CD4-positive, alpha-beta T cell treated with Interferon alpha-2 for 1 hour (primary cell): ENCODE measurements around the gene TANK.
"Not testable (repeated sequence)": the region's sequence is repeated elsewhere in the genome, so short reads cannot be mapped to it uniquely, and the experiment has no call there.

ENCODE experiments used
- DNase-seq, 2 donors: peaks; one replicate each; pipeline ENCODE4 v3.0.0-alpha.2; 2020 to 2022

Gene TANK, protein sequence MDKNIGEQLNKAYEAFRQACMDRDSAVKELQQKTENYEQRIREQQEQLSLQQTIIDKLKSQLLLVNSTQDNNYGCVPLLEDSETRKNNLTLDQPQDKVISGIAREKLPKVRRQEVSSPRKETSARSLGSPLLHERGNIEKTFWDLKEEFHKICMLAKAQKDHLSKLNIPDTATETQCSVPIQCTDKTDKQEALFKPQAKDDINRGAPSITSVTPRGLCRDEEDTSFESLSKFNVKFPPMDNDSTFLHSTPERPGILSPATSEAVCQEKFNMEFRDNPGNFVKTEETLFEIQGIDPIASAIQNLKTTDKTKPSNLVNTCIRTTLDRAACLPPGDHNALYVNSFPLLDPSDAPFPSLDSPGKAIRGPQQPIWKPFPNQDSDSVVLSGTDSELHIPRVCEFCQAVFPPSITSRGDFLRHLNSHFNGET

DNA sequence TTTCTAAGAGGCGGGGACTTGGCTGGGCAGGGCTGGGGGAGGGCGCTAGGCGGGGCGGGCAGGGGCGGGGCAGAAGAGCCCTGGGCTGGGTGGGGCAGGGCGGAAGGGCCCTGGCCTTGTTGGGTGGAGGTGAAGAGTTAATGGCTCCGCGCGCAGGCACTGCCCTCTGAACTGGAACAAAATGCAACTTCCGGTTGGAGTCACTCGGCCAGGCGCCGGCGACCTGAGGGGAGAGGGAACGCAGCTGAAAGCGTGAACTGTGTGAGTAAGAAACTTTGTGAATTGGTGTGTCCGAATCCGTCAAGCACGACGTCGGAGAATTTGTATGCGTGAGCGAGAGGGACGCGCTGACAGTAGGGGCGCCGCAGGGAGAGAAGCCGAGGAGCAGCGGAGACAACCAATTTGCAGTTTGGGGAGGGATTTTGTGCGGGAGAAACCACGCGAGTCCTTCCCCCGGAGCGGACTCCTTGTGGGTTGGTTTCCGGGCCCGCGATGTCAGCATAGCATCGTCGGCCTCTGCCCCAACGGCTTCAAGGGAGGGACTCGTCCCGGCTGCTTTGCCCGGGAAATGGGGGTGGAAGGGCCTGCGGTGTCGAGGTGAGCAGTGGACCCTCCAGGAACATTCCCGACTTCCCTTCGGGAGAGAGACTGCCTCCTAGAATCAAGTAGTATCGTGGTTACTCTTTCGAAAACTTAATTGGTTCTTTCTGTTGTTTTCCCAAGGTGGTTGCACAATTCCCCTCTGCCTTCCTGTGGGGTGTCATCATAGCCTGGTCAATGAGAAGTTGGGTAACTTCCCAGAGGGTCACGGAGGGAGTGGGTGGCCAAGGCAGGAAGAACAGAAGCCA is at the start of gene TANK:
TSS of gene TANK (plus strand) at position 203 of the 848 bp plus-strand sequence. CDS start 19,235 bp downstream, outside the sequence.
- DNase-seq = peak; percentile 94 to 95

DNA sequence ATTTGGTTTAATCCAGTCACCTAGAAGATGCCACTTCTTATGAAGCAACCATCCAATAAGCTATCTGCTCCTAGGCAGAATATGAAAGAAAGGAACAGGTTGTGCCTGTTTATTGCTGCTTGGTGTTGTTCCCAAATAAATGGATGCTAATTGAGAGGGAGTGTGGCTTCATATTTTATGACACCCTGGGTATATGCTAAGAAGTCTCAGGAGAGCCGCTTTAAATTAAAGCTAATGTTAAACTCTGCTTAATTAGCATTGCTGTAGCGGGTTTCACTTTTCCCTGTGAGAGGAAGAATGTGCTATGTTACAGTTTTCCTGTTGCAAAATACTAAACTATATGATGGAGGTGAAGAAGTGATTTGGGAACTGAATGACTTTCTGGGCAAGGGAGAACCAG is 48.7 kb upstream of the TANK start:
- DNase-seq = no peak

DNA sequence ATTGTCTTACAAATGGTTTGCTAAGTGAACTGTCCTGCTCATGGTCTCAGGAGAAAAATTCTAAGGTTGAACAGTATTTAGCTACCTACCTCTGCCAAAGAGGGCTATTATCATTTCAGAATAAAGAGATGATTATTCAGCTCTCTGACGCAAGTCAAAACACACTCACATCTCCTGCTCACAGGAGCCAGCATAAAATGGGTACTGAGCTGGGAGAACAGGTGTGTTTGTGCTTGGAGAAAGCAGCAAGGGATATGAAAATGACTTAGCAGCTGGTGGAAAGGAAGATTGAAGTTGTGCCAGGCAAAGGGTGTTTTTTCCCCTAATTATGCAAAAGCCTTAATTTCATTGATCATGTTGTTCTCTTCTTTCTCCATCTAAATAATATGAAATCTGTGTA is 47.3 kb upstream of the TANK start:
- DNase-seq = no peak

DNA sequence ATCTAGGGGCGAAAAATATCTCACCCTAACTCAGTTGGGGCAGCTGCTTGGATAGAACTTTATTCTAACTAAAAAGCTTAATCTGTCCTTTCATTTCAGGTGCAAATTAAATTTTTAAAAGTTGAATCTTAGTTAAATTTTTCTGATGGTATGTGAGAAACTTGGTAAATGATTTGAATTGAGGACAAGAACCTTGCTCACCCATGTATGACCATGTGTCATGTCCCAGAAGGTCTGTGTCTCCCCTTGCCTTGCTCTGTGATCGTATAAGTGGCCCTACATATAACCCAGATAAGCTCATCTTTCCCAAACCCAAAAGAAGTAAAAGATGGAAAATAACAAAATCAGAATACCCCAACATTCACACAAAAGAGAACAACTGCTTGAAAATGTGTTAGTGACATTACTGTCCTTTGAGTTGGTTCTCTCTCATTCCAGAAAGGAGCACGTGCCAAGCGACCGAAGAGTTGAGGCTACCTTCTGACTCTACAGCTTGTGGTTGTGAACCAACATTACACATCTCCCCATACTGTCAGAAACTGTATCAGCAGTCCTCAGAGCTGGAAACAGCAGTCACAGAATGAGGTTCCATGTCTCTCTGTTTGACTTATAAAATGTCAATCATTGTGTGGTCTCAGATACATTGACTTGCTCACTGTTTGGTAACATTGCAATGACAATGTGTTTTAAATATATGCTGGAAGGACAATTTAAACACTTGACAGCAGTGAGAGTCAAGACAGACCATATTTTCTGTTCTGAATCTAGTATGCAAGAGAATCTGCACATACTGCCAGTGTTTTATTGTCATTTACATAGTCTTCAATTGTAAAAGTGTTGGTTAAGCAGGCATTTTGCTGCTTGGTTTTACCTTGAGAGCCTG is 46.3 kb upstream of the TANK start:
- DNase-seq = no peak

DNA sequence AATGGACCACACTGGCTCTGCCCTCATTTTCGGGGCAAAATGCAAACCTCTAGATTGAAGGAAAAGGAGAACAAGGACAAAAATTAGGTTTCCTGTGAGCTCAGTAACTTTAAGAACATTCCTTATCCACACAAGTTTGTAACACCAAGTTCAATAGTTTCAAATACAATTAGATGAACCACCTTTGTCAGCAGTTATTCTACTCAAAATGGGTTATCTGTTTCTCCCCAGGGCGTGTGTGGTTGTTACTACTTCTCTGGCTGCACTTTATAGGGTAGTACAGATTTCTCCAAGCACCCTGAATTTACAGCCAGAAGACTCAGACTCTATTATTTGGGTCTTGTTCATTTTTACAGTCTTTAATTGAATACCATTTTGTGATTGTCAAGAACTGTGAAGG is 45.0 kb upstream of the TANK start:
- no peak for DNase-seq

DNA sequence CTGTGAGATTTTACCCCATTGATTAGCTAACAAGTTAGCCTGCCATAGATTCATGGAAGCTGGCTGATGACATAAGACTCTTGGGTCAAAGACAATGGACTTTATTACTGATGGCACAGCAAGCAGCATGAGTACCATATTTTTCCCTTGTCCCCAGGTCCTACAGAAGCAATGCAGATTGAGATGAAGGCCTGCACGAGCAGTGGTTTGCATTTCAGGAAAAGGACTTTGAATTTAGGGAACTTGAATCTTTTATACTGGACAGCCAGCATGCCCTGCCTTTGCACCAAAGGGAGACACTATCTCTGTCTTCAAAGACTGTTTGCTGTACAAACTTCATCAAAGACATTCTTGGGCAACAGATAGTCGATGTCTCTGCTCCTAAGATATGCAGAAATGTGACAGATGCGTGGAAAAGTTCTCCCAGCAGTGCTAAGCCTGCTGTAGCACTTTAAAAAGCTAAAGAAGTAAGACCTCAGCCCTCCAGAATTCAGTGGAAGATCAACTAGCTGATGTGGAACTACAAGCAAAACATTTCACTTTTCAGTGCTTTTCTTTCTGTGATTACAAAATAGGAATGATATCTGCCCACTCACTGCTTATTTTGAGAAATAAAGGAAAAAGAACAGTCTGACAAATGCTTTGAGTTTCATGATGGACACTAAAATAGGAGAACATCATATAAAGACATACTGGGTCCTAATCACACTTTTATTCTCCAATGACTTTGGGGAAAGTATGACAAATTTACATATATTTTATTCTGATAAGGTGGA is 44.4 kb upstream of the TANK start:
- no peak for DNase-seq

DNA sequence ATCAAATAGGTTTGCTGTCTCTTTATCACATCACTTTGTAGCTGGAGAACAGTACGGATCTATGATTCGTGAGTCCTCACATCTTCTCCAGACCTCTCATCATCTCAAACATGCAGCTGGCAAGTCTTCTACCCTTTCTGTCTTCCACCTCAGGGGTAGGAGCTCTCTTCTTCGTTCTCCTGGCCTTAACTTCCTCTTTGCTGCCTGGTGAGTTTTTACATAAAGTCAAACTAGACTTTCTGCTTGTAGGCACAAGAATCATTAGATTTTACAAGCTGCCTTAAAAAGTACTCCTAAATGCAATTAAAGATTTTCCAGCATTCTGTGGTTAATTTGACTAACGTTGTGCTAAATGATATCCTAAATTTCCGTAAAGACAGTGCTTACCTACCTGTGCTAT is 43.7 kb upstream of the TANK start:
- no peak for DNase-seq

DNA sequence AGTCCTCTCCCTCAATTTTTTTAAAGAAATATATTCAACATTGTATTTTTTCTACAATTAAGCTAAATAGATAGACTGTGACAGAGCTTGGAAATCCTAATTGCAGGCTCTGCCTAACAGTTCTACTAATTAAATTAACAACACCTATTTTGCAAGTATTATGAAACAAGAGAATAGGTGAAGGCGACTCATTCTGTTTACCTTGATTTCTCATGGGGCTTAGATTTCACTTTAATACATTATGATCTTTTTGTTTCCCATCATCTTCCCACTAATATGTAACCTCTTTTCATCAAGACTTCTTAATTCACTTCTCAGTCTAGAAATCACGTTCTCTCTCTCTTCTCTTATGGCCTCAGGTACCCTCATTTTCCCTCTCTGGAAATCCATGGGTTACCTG is 42.7 kb upstream of the TANK start:
- no peak for DNase-seq

DNA sequence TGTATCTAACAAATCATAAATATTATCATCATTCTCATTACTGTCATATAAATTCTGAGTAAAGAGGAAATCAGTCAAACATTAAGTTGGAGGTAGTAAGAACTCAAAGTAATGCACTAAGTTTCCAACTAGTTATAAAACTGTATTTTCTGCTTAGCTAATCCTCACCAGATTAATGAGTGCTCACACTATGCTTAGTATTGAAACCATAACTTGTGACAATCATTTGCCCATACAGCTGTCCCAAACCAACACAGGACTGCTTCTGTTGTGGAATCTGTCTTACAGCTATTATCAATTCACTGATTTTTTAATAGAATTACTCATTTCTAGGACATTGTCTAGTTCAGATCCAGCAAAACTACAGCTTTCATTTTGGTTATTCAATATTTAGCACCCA is 41.5 kb upstream of the TANK start:
- no peak for DNase-seq

DNA sequence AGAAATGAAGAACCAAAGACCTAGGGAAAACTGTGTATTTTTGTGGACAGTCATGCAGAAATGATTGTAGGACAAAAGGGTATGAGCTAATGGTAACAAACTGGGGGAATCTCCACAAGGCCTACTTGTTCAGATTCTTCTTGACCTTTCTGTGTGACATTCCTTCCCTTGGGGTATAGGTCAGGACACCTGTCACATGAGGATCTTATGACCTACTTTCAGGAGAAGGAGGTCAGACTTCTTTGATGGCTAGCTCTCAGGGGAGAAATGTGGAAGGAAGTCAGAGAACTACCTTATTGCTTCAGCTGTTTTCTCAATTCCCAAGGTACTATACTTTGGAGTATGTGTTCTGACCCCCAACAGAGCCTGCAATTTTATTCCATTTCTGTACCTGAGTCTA is 40.7 kb upstream of the TANK start:
- DNase-seq = no peak

DNA sequence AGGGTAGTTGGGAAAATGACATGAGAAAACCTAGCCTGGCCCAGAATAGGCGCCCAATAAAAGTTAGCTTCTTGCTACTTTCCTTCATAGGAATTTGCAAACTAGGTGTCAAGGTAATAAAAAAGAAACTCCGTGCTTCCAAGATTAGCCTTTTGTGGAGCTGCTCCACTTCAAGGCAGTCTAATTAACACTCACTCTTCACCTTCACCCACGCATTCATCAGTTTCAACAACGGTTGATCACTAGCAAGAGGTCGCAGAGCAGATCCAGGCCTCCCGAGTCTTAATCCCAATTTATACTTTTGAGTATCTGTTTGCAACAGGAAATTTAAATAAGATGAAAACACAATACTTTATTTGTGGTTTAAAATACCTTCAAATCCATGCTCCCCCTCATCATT is 39.5 kb upstream of the TANK start:
- no peak for DNase-seq

DNA sequence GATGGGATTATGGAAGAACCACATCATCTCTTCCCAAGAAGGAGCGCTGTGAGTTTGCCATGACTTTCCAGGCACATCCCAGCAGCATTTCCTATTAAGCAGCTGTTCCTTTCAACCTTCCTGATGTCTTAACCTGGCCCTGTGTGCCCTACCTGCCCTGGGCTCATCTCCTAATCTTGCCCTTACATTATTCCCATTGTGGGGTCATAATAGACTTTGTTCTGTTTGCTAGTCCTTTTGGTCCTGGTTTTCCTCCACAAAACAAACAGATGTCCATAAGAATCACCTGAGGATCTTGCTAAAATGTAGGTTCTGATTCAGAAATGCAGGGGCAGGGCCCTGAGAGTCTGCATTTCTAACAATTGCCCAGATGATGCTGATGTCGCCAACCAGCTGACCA is 38.6 kb upstream of the TANK start:
- no peak for DNase-seq

DNA sequence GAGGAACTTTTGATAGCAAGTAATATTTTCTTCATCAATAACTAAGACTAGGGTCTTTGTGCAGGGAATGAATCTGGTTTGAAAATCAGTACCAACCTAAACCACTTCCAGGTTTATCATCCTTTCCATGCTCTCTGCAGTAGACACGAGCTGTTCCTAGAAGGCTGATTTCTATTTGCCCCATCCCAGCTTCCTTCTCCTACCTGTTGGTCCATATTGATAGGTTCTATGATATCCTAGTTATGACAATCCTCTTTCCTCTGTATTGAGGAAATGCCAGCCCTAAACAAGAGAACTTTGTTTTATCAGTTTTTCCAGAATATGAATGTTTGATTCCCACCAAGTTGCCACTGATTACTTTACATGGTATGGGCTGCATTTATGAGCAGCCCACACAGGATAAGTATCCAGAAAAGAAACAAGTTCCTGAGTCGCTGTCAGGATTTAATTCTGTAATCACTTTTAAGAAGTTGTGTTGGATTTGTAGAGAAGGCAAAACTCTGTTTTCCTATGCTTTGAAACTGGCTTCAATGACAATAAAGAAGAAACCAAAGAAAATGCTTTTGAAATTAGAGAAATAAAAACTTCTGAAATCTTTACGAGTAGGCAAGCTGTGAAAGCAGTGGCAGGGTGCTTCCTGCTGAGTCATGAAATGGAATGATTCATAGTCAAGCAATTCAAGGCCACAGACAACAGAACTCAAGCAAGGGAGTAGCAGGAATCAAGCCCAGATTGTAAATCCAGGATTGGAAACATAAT is 37.3 kb upstream of the TANK start:
- DNase-seq = no peak

DNA sequence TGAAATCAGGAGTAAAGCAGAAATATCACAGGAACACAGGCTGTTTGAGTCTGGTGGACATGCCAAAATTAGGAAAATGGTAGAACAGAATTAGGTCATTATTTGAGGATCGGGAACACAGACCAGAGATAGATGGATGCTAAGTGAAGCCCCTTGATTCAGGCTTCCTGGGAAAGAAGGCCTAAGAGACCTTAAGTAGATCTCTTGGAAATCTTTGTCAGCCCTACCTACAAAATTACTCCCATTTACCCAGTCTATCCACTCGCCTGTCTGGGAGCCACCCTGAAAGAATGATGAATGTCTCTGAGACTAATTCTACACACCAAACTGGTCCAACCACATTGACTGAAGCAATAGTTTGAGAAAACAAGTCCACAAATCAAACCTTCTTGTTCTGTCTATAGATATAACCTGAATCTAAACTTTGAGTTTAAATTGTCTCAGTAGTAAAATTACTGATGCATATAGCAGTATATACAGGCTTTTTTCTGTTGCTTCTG is 36.6 kb upstream of the TANK start:
- DNase-seq = no peak

DNA sequence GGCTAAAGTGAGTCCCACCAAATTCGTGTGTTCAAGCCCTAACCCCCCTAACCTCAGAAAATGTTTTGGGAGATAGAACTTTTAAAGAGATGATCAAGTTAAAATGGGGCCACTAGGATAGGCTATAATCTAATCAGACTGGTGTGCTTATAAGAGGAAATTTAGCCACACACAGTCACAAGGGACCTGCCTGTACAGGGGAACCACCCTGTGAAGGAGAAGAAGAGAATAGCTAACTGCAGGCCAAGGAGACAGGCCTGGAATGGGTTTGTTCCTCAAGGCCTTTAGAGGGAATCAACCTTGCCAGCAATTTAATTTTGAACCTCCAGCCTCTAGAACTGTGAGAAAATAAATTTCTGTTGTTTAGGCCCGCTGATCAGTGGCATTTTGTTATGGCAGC is 36.0 kb upstream of the TANK start:
- DNase-seq = no peak

DNA sequence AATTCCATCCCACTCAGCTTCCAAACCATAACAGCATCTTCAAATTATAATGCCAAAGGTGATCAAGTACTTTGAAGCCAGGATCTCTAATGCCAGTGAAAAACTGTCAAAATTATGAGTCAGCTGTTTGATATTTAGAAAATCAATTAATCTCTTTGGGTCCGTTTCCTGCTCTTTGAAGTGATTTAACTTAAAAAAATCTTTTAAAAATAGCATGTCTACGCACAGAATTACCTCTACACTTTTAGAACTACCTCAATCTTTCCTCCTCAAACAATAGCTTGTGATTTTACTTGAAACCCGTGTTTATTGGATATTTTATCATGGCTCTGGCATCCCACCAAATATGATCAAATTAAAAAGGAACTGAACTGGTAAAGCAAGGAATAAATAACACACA is 31.3 kb upstream of the TANK start:
- DNase-seq = no peak

DNA sequence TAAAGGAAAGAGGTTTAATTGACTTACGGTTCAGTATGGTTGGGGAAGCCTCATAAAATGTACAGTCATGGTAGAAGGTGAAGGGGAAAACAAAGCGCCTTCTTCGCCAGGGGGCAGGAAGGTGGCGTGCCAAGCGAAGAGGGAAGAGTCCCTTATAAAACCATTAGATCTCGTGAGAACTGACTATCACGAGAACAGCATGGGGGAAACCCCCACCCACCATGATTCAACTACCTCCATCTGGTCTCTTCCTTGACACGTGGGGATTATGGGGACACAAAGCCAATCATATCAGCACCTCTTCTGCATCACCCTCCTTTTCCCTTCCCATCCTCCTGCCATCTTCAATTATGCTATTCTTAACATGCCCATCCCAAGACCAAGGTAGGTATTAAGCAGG is 29.9 kb upstream of the TANK start:
- no peak for DNase-seq

DNA sequence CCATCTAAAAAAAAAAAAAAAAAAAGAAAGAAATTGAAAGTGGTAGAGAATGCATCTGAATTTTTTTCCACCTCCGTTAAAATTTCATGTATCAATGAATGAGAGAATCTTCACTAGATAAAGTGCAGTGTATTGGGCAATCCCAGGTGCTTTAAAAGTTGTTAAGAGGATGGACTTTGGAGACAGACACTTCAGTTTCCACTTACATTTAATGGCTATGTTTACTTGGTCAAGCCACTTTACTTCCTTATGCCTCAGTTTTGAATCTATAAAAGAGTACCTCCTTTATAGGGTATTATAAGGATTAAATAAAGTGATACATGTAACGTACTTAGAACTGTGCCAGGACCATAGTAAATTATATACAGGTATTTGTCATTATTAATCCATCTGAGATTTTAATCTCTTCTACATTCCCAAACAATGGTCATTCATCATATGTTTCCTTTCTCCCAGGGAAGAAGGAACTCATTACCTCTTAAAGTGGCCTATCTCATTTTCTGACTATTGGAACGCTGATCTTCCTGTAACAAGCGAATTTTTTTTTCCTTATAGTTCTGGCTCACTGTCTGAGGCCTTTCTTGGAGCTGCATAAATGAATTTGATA is 29.1 kb upstream of the TANK start:
- no peak for DNase-seq

DNA sequence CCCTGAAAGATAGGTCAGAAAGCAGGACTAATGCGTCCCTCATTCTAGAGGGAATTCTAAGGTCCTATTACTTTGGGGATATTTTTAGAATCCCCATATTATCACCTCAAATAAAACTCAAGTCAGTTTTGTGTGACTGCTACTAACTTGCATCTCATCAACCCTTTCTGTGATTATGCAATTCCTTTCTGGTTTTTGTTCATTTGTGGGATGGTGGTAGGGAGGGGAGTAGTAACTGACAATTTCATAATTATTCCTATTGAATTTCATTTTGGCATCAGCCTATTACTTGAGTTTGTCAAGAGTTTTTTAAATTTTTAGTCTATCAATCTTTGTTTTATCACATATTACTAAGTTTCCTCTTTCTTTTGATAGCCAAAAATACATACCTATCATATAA is 28.4 kb upstream of the TANK start:
- DNase-seq = no peak

DNA sequence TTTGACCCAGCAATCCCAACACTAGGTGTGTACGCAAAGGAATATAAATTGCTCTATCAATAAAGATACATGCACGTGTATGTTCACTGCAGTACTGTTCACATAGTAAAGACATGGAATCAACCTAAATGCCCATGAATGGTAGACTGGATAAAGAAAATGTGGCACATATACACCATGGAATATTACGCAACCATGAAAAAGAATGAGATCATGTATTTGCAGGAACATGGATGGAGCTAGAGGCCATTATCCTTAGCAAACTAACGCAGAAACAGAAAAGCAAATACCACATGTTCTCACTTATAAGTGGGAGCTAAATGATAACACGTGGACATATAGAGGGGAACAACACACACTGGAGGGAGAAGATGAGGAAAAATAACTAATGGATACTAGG is 27.8 kb upstream of the TANK start:
- not testable (repeated sequence) for DNase-seq

DNA sequence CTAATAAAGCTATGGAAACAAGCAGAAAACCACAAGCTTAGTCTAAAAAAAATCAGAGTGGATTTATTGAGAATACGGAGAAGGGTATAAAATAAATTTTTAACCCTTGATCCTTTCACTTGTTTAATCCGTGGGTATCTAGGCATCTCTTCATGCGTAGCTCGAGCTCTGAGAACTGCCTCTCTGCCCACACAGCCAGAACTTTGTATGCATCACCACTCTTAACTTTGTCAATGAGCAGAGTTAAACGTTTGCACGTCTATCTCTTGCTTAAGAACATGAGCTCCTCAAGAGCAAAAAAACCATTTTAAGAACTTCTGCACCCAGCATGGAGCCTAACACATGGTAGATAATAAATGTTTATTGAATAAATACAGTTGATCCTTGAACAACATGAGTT is 26.9 kb upstream of the TANK start:
- DNase-seq = no peak
